SK-N-SH treated with all-trans-retinoic acid at 6 μM for 48 hours (cell line): Measurements from ENCODE around the gene MADD.

Experiments
- ATAC-seq: fragments of 200-7000 bp; cut with Tn5 transposase; 3 replicates; pipeline ENCODE4 v1.9.1; 2020; ENCODE audit warnings: mild to moderate bottlenecking, moderate library complexity
- ARNTL ChIP-seq: fragments of 450-650 bp; formaldehyde crosslinking; IDR thresholded peaks from 2 replicates; pipeline ENCODE4 v1.5.0; 2020; ENCODE audit warnings: low read depth, mild to moderate bottlenecking, moderate library complexity, borderline replicate concordance
- BACH2 ChIP-seq: fragments of 250-450 bp; sonication (Bioruptor Pico); IDR thresholded peaks from 2 replicates; pipeline ENCODE4 v1.9.0; 2021; ENCODE audit warnings: mild to moderate bottlenecking, borderline replicate concordance
- GLIS3 ChIP-seq: fragments of 250-450 bp; sonication (Bioruptor Pico); IDR thresholded peaks from 2 replicates; pipeline ENCODE4 v1.5.0; 2020; ENCODE audit warnings: mild to moderate bottlenecking, moderate library complexity
- ISL1 ChIP-seq: fragments of 250-450 bp; sonication (Bioruptor Pico); IDR thresholded peaks from 2 replicates; pipeline ENCODE4 v2.1.2; 2022; ENCODE audit warnings: mild to moderate bottlenecking, moderate library complexity
- OSR1 ChIP-seq: fragments of 250-450 bp; sonication (Bioruptor Pico); IDR thresholded peaks from 2 replicates; pipeline ENCODE4 v1.8.0; 2022; ENCODE audit warnings: moderate library complexity, mild to moderate bottlenecking, inconsistent platforms
- PATZ1 ChIP-seq: fragments of 250-450 bp; sonication (Bioruptor Pico); IDR thresholded peaks from 2 replicates; pipeline ENCODE4 v1.8.0; 2020; ENCODE audit warnings: mild to moderate bottlenecking, moderate library complexity, borderline replicate concordance
- PPARA ChIP-seq: fragments of 250-450 bp; sonication (Bioruptor Pico); IDR thresholded peaks from 2 replicates; pipeline ENCODE4 v1.5.0; 2020; ENCODE audit warnings: mild to moderate bottlenecking, borderline replicate concordance
- SNAI2 ChIP-seq: fragments of 250-450 bp; sonication (Bioruptor Pico); IDR thresholded peaks from 2 replicates; pipeline ENCODE4 v1.5.0; 2020; ENCODE audit warnings: mild to moderate bottlenecking, moderate library complexity
- TCF4 ChIP-seq: fragments of 250-450 bp; sonication (Bioruptor Pico); IDR thresholded peaks from 2 replicates; pipeline ENCODE4 v1.8.0; 2021; ENCODE audit warnings: mild to moderate bottlenecking, moderate library complexity, borderline replicate concordance
- TSHZ2 ChIP-seq: fragments of 250-450 bp; sonication (Bioruptor Pico); IDR thresholded peaks from 2 replicates; pipeline ENCODE4 v1.5.0; 2020; ENCODE audit warnings: mild to moderate bottlenecking, moderate library complexity
- ZFP3 ChIP-seq: fragments of 250-450 bp; sonication (Bioruptor Pico); IDR thresholded peaks from 2 replicates; pipeline ENCODE4 v1.5.0; 2020; ENCODE audit warnings: mild to moderate bottlenecking, moderate library complexity
- ZFP30 ChIP-seq: fragments of 450-650 bp; formaldehyde crosslinking; IDR thresholded peaks from 2 replicates; pipeline ENCODE4 v1.5.0; 2022; ENCODE audit warnings: mild to moderate bottlenecking, moderate library complexity
- ZNF565 ChIP-seq: fragments of 450-650 bp; formaldehyde crosslinking; conservative IDR thresholded peaks from 2 replicates; pipeline ENCODE4 v1.5.0; 2020; ENCODE audit warnings: low read depth, mild to moderate bottlenecking, moderate library complexity
- ZNF70 ChIP-seq: fragments of 450-650 bp; formaldehyde crosslinking; IDR thresholded peaks from 2 replicates; pipeline ENCODE4 v1.5.0; 2020; ENCODE audit warnings: mild to moderate bottlenecking, moderate library complexity

MADD gene

GRCh38 chr11:47295385-47295784 is 25.5 kb downstream of the MADD start:
- TF ChIP-seq OSR1 (CRISPR knock-in tag) (no peak), ZNF70 (CRISPR knock-in tag) (no peak), BACH2 (CRISPR knock-in tag) (no peak)
- ATAC-seq, result no peak

- TF ChIP-seq TSHZ2 (CRISPR knock-in tag), result no peak
- TF ChIP-seq BACH2 (CRISPR knock-in tag), result no peak
- no peak for TF ChIP-seq ZFP3
- TF ChIP-seq ZFP30 (CRISPR knock-in tag), result no peak
- no peak for ATAC-seq
Observed at GRCh38 chr11:47296045-47296444, 26.1 kb downstream of the MADD start.

- no peak for ATAC-seq
- no peak for TF ChIP-seq ZFP30 (CRISPR knock-in tag)
- no peak for TF ChIP-seq ZNF70 (CRISPR knock-in tag)
- no peak for TF ChIP-seq BACH2 (CRISPR knock-in tag)
- TF ChIP-seq SNAI2 (CRISPR knock-in tag), result no peak
- TF ChIP-seq, all 23 proteins: peak for 0
Observed at GRCh38 chr11:47299078-47299477, 29.1 kb downstream of the MADD start.

- no peak for ATAC-seq
- TF ChIP-seq PATZ1 (CRISPR knock-in tag) (no peak), TSHZ2 (CRISPR knock-in tag) (no peak), ZFP3 (no peak), TCF4 (CRISPR knock-in tag) (no peak), ARNTL (no peak), PPARA (no peak)
Observed at GRCh38 chr11:47302853-47303252, 32.9 kb downstream of the MADD start.

- TF ChIP-seq ZNF565 (CRISPR knock-in tag) (no peak), OSR1 (CRISPR knock-in tag) (no peak), ISL1 (no peak), ZFP30 (CRISPR knock-in tag) (no peak), GLIS3 (no peak), SNAI2 (CRISPR knock-in tag) (no peak), TCF4 (CRISPR knock-in tag) (no peak)
- TF ChIP-seq, all 23 proteins: peak for 0
Observed at GRCh38 chr11:47305734-47306483, 36.0 kb downstream of the MADD start.

GRCh38 chr11:47306484-47306844 is 36.5 kb downstream of the MADD start:
- no peak for ATAC-seq
- TF ChIP-seq GLIS3 (no peak), PATZ1 (CRISPR knock-in tag) (no peak), ZFP30 (CRISPR knock-in tag) (no peak)

More at GRCh38 chr11:47305734-47306483, 36.0 kb downstream of the MADD start:
- ATAC-seq, result no peak; the same call in 2 of the 3 replicates
